Stimulated activated CD4-positive, alpha-beta T cell treated with anti-CD3 and anti-CD28 coated beads, TNF-alpha, amount 100 ng/mL, for 4 hours (primary cell): ENCODE measurements around the gene MAPKAP1.
"Not testable (repeated sequence)": the region's sequence is repeated elsewhere in the genome, so short reads cannot be mapped to it uniquely, and the experiment has no call there.

ENCODE experiments used
- DNase-seq, 3 experiments: peaks; one replicate each; pipeline ENCODE4 v3.0.0-alpha.2; 2020; ENCODE audit warnings: low read depth in 3 of 3

The MAPKAP1 gene

GRCh38 chr9:125415583-125416460, 291.2 kb downstream of the MAPKAP1 start:
- DNase-seq: no peak

GRCh38 chr9:125413579-125413978, 293.4 kb downstream of the MAPKAP1 start:
- no peak for DNase-seq

- DNase-seq: no peak
These were observed 294.8 kb downstream of the MAPKAP1 start for GRCh38 chr9:125412166-125412565.

- DNase-seq: no peak
These were observed 295.7 kb downstream of the MAPKAP1 start for GRCh38 chr9:125411171-125411756.

GRCh38 chr9:125410522-125410894, 296.5 kb downstream of the MAPKAP1 start:
- no peak for DNase-seq

GRCh38 chr9:125409637-125410521, 297.1 kb downstream of the MAPKAP1 start:
- DNase-seq: no peak

- no peak for DNase-seq
These were observed 297.8 kb downstream of the MAPKAP1 start for GRCh38 chr9:125409217-125409636.

- peak; percentile 58 to 77 (median 60) for DNase-seq
These were observed 298.8 kb downstream of the MAPKAP1 start for GRCh38 chr9:125407974-125408900.

GRCh38 chr9:125407432-125407973, 299.5 kb downstream of the MAPKAP1 start:
- DNase-seq: no peak

- DNase-seq: no peak
These were observed 300.3 kb downstream of the MAPKAP1 start for GRCh38 chr9:125406810-125407087.

GRCh38 chr9:125405938-125406809, 300.8 kb downstream of the MAPKAP1 start:
- no peak for DNase-seq

GRCh38 chr9:125404733-125405132, 302.3 kb downstream of the MAPKAP1 start:
- DNase-seq: no peak

GRCh38 chr9:125400725-125401716, 306.0 kb downstream of the MAPKAP1 start:
- no peak for DNase-seq

- DNase-seq: not testable (repeated sequence)
These were observed 306.8 kb downstream of the MAPKAP1 start for GRCh38 chr9:125400232-125400631.

GRCh38 chr9:125399666-125400065, 307.3 kb downstream of the MAPKAP1 start:
- no peak for DNase-seq

- no peak for DNase-seq
These were observed 307.8 kb downstream of the MAPKAP1 start for GRCh38 chr9:125399165-125399564.

GRCh38 chr9:125398243-125398642, 308.8 kb downstream of the MAPKAP1 start:
- DNase-seq: no peak

GRCh38 chr9:125397736-125398135, 309.3 kb downstream of the MAPKAP1 start:
- DNase-seq: no peak

GRCh38 chr9:125396799-125397198, 310.2 kb downstream of the MAPKAP1 start:
- no peak for DNase-seq
